ENCODE data around the gene MVB12B.

MVB12B gene

GRCh38 chr9:126394802-126395201 is 68.2 kb downstream of the MVB12B start:
- peaks cover 7 to 77% (median 34%) of the 10 kb centered on the region in 10 experiments for H3K4me1 ChIP-seq
- no peaks in the 10 kb centered on the region for H3K27me3 ChIP-seq
- no peak for TF ChIP-seq Cebpa-rat (IDR thresholded peaks at IDR 0.05)
- no peaks in the 10 kb centered on the region for H3K9me3 ChIP-seq (replicated peaks in 1 of 11)
- H4K20me1 ChIP-seq, result no peaks in the 10 kb centered on the region
- no peak overlapping the region for H3K27ac ChIP-seq
- no peak overlapping the region for H3K9ac ChIP-seq
- peak overlapping the region in 5 of 11 experiments; percentile 33 to 70 (median 42); a peak in 8 of 22 replicates for H3K4me2 ChIP-seq
- H3K4me3 ChIP-seq, result no peak overlapping the region
- H3K36me3 ChIP-seq, result peaks cover 0 to 21% (median 0%) of the 10 kb centered on the region in 11 experiments; a peak in 8 of 22 replicates

DNA sequence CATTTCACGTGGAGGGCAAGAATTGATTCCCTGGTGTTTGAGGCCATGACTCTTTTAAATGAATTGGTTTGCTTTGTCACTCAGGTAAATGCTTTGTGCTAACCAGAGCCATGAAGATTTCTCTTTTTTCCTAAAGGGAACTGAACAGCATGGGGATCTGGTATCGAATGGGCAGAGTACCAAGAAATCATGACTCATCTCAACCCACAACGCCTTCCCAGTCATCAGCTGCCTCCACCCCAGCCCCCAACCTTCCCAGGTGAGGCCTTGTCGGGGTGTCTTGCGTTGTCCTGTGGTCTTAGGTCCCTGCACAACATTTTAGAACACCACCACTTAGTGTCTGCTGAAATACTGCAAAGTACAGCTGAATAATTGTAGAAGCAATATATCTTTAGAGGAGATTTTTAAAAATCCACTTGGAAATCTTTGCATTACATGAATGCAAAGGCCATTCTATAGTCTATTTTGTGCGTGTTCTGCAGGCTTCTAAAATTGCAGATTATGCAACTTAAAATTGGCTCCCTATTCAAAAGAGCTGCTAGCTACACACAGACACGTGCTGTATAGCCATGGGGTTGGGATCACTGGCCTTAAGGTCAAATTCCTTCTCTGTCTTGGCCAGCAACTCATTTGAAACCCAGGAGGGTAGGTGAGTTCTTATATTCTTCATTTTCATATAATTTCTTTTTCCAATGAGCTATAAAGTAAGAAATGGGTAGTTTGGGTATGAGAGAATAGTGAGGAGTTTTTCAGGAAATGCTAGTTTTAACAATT is 69.0 kb downstream of the MVB12B start:
- H3K4me2 ChIP-seq, result peak overlapping the region in 5 of 11 experiments; percentile 33 to 70 (median 42); a peak in 10 of 22 replicates
- no peak overlapping the region for H3K4me3 ChIP-seq
- H3K27me3 ChIP-seq, result no peaks in the 10 kb centered on the region
- no peak for TF ChIP-seq Cebpa-rat (IDR thresholded peaks at IDR 0.05)
- H4K20me1 ChIP-seq, result no peaks in the 10 kb centered on the region
- peaks cover 7 to 71% (median 28%) of the 10 kb centered on the region in 10 experiments for H3K4me1 ChIP-seq
- no peak overlapping the region for H3K27ac ChIP-seq
- H3K36me3 ChIP-seq, result peaks cover 0 to 21% (median 0%) of the 10 kb centered on the region in 11 experiments; a peak in 8 of 22 replicates
- H3K9ac ChIP-seq, result peak overlapping the region in 1 of 11 experiments; percentile 16; a peak in 1 of 22 replicates
- no peaks in the 10 kb centered on the region for H3K9me3 ChIP-seq (replicated peaks in 1 of 11)

DNA sequence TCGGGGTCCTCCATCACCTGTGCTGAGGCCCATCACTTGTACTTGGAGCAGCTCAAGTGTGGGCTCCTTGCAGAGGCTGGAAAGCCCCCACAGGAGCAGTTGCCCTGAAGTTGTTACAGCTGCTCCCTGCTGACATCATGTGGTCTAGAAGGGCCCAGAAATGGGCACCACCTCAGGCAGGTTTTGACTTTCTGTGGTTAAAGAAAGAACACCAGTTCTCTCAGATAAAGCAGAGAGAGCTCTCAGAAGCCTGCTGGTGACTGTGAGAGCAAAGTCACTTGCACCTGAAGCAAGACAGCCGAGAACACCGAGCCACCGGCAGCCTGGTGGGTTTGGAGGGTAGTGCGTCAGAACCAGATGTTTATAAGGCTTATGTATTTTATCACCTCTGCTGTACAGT is 70.4 kb downstream of the MVB12B start:
- H3K4me2 ChIP-seq, result peak overlapping the region in 6 of 11 experiments; percentile 8 to 34 (median 14); a peak in 3 of 22 replicates
- no peak for TF ChIP-seq Cebpa-rat (IDR thresholded peaks at IDR 0.05)
- H3K27ac ChIP-seq, result no peak overlapping the region
- H3K9me3 ChIP-seq (replicated peaks in 1 of 11), result no peaks in the 10 kb centered on the region
- H3K36me3 ChIP-seq, result peaks cover 0 to 19% (median 0%) of the 10 kb centered on the region in 11 experiments; a peak in 8 of 22 replicates
- H3K9ac ChIP-seq, result no peak overlapping the region
- H3K4me1 ChIP-seq, result peaks cover 7 to 66% (median 25%) of the 10 kb centered on the region in 10 experiments; a peak in 19 of 20 replicates
- no peaks in the 10 kb centered on the region for H3K27me3 ChIP-seq
- H3K4me3 ChIP-seq, result no peak overlapping the region
- no peaks in the 10 kb centered on the region for H4K20me1 ChIP-seq

DNA sequence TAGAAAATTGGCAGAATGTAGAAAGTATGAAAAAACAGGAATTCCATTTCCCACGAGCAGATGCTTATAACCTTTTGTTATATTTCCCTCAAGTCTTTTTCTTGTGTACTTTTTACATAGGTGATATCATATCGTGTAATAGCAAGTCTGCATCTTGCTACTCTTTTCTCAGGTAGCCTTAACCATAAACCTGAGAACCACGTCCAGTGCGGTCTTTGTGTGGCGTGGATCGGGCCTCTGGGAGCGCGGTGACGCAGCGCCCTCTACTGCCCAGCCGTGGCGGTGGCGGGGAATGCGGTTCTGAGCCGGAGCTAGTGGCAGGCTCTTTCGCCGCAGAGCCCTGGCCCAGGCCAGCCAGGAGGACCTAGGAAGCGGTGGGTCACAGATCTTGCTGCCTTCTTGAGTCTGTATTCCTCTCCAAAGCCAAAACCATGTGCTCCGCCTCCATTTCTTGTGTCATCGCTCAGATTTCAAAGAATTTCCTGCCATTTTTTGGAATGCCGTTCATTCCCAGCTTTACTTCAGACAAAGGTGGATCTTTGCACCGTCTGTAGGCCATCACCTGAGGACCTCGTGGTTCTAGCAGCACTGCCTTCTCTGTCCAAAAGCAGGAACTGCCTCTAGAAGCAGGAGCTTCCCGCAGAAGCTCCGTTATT is 71.9 kb downstream of the MVB12B start:
- Histone ChIP-seq H3K4me2 (peak overlapping the region in 3 of 11 experiments; percentile 0 to 15 (median 3); a peak in 1 of 22 replicates), H3K4me3 (no peak overlapping the region), H3K9me3 (replicated peaks in 1 of 11) (no peaks in the 10 kb centered on the region), H4K20me1 (no peaks in the 10 kb centered on the region), H3K27me3 (no peaks in the 10 kb centered on the region), H3K27ac (no peak overlapping the region), H3K4me1 (peaks cover 13 to 64% (median 31%) of the 10 kb centered on the region in 10 experiments), H3K36me3 (peaks cover 0 to 7% (median 0%) of the 10 kb centered on the region in 11 experiments; a peak in 5 of 22 replicates), H3K9ac (no peak overlapping the region)
- no peak for TF ChIP-seq Cebpa-rat (IDR thresholded peaks at IDR 0.05)

DNA sequence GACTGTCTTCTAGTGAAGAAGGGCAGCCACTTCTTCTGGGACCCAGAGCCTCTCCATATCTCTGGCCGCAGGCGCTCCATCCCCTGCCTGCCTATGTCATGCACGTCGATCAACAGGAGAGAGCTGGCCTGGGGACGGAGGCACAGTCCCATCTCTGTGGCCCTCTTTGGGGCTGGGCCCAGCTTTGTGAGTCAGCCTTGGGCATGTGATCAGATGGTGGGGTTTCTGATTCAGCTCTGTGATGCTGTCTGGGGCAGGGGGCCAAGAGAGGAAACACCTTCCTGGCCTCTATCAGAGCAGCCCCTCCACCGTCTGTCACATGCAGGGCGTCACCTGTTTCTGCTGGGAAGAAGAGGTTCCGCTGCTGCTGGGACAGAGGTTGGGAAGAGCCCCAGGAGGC is 72.6 kb downstream of the MVB12B start:
- TF ChIP-seq Cebpa-rat (IDR thresholded peaks at IDR 0.05), result no peak
- H3K9me3 ChIP-seq (replicated peaks in 1 of 11), result no peaks in the 10 kb centered on the region
- H3K27ac ChIP-seq, result no peak overlapping the region
- H3K27me3 ChIP-seq, result no peaks in the 10 kb centered on the region
- peak overlapping the region in 1 of 11 experiments; percentile 15; a peak in 1 of 22 replicates for H3K4me2 ChIP-seq
- H3K9ac ChIP-seq, result no peak overlapping the region; a peak in 1 of 22 replicates
- peaks cover 0 to 7% (median 0%) of the 10 kb centered on the region in 11 experiments; a peak in 3 of 22 replicates for H3K36me3 ChIP-seq
- no peak overlapping the region for H3K4me3 ChIP-seq
- no peaks in the 10 kb centered on the region for H4K20me1 ChIP-seq
- peaks cover 13 to 71% (median 33%) of the 10 kb centered on the region in 10 experiments for H3K4me1 ChIP-seq

- no peaks in the 10 kb centered on the region for H3K27me3 ChIP-seq
- no peak for TF ChIP-seq Cebpa-rat (IDR thresholded peaks at IDR 0.05)
- no peaks in the 10 kb centered on the region for H4K20me1 ChIP-seq
- H3K4me2 ChIP-seq, result no peak overlapping the region
- no peaks in the 10 kb centered on the region for H3K9me3 ChIP-seq (replicated peaks in 1 of 11)
- H3K9ac ChIP-seq, result no peak overlapping the region
- no peak overlapping the region for H3K27ac ChIP-seq
- H3K36me3 ChIP-seq, result peaks cover 0 to 6% (median 0%) of the 10 kb centered on the region in 11 experiments; a peak in 3 of 22 replicates
- peaks cover 13 to 71% (median 33%) of the 10 kb centered on the region in 10 experiments for H3K4me1 ChIP-seq
- no peak overlapping the region for H3K4me3 ChIP-seq
These were observed 73.2 kb downstream of the MVB12B start for GRCh38 chr9:126399789-126400188.

- Histone ChIP-seq H3K9me3 (replicated peaks in 1 of 11) (no peaks in the 10 kb centered on the region), H3K9ac (no peak overlapping the region), H3K4me3 (no peak overlapping the region), H3K36me3 (no peaks in the 10 kb centered on the region; a peak in 2 of 22 replicates), H3K4me2 (peak overlapping the region in 5 of 11 experiments; percentile 18 to 45 (median 40); a peak in 9 of 22 replicates), H4K20me1 (no peaks in the 10 kb centered on the region), H3K4me1 (peaks cover 13 to 63% (median 30%) of the 10 kb centered on the region in 10 experiments), H3K27me3 (no peaks in the 10 kb centered on the region), H3K27ac (no peak overlapping the region)
- no peak for TF ChIP-seq Cebpa-rat (IDR thresholded peaks at IDR 0.05)
These were observed 73.9 kb downstream of the MVB12B start for GRCh38 chr9:126400571-126400970.

DNA sequence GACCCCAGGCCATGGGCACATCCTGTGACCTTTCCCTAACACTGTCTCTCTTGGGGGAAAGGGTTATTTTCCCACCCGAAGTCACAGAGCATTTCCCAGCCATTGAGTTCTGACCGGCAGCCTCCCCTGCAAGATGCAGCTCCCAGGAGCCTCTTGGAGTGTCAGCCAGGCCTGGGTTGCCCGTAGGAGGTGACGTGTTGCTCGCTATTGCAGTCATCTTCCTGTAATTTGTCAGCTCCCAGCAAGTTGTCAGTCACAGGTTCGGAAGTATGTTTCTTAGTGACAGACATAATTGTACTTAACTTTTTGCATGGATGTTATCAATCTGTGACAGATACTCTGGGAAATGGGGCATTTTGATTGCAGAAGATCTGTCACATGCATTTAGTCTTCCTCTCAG is 74.5 kb downstream of the MVB12B start:
- Histone ChIP-seq H3K4me3 (no peak overlapping the region), H3K36me3 (no peaks in the 10 kb centered on the region), H3K9me3 (replicated peaks in 1 of 11) (no peaks in the 10 kb centered on the region), H4K20me1 (no peaks in the 10 kb centered on the region), H3K4me2 (peak overlapping the region in 5 of 11 experiments; percentile 18 to 45 (median 40); a peak in 10 of 22 replicates), H3K4me1 (peaks cover 13 to 58% (median 27%) of the 10 kb centered on the region in 10 experiments), H3K9ac (no peak overlapping the region), H3K27me3 (no peaks in the 10 kb centered on the region), H3K27ac (no peak overlapping the region)
- TF ChIP-seq Cebpa-rat (IDR thresholded peaks at IDR 0.05), result no peak

- Histone ChIP-seq H3K4me3 (no peak overlapping the region), H3K27me3 (no peaks in the 10 kb centered on the region), H3K4me1 (peaks cover 11 to 55% (median 26%) of the 10 kb centered on the region in 10 experiments), H3K4me2 (no peak overlapping the region), H3K36me3 (no peaks in the 10 kb centered on the region), H3K9me3 (replicated peaks in 1 of 11) (no peaks in the 10 kb centered on the region), H3K27ac (no peak overlapping the region), H3K9ac (no peak overlapping the region), H4K20me1 (no peaks in the 10 kb centered on the region)
- no peak for TF ChIP-seq Cebpa-rat (IDR thresholded peaks at IDR 0.05)
These were observed 75.0 kb downstream of the MVB12B start for GRCh38 chr9:126401581-126401980.
